ENCODE measurements around the gene DSE. TPM values are rescaled to one million over a fixed set of nuclear protein-coding genes. Genes with fewer than 3 reads are reported as not detected.

Gene DSE
- total RNA-seq, 1 experiment from 2014 or later: 5.4 TPM

- Histone ChIP-seq H3K27ac (ENCODE audit: low read length) (no peak overlapping the region), H3K27me3 (ENCODE audit: control insufficient read depth, insufficient read depth, low read length) (no peaks in the 10 kb centered on the region), H3K36me3 (ENCODE audit: control insufficient read depth, insufficient read depth, low read length) (no peaks in the 10 kb centered on the region), H3K4me3 (ENCODE audit: low read depth in 2 of 2, low read length in 2 of 2) (no peak overlapping the region), H3K9me3 (ENCODE audit: control insufficient read depth, insufficient read depth, low read depth, low read length) (no peaks in the 10 kb centered on the region), H3K4me1 (ENCODE audit: control insufficient read depth, insufficient read depth, low read length) (no peaks in the 10 kb centered on the region)
- ATAC-seq (no peak), DNase-seq (ENCODE audit: low read depth, low spot score) (no peak)
- no TSS peak for BruUV-seq (replicated peaks)
- in situ Hi-C loops (cut with HindIII; ENCODE audit: low pct_unique_long_range_greater_than_20kb, low sequenced_read_pairs) (no loop called here), intact Hi-C loops (cut with micrococcal nuclease; ENCODE audit: unreplicated experiment) (no loop called here)
- POLR2A ChIA-PET: no interaction called here
- CTCF ChIA-PET: interaction anchor here (0.6 kb wide), 1 partner anchor 1448 kb away, joined by 3 read pairs; no protein-coding TSS in a partner anchor
- TF ChIP-seq SIN3A (IDR thresholded peaks at IDR 0.05; ENCODE audit: borderline replicate concordance, insufficient read depth, low read depth, low read length): no peak
- no peak for TF ChIP-seq CTCF (IDR thresholded peaks at IDR 0.05)
- TF ChIP-seq POLR2AphosphoS5 (IDR thresholded peaks at IDR 0.05; ENCODE audit: low read depth, low read length): no peak
- no peak for TF ChIP-seq TCF7L2 (IDR thresholded peaks at IDR 0.05; ENCODE audit: low read depth, low read length)
- no peak for TF ChIP-seq REST (IDR thresholded peaks at IDR 0.05; ENCODE audit: insufficient read depth in 1 of 2, low read depth in 2 of 2, low read length in 1 of 2)
Observed at GRCh38 chr6:116411284-116411623, 40.5 kb downstream of the DSE start.

- no peak overlapping the region for H3K27ac ChIP-seq (ENCODE audit: low read length)
- H3K9me3 ChIP-seq (ENCODE audit: control insufficient read depth, insufficient read depth, low read depth, low read length): no peaks in the 10 kb centered on the region
- POLR2A ChIA-PET: no interaction called here
- H3K4me3 ChIP-seq (ENCODE audit: low read depth in 2 of 2, low read length in 2 of 2): no peak overlapping the region
- TF ChIP-seq SIN3A (IDR thresholded peaks at IDR 0.05; ENCODE audit: borderline replicate concordance, insufficient read depth, low read depth, low read length) (no peak), REST (IDR thresholded peaks at IDR 0.05; ENCODE audit: insufficient read depth in 1 of 2, low read depth in 2 of 2, low read length in 1 of 2) (no peak), POLR2AphosphoS5 (IDR thresholded peaks at IDR 0.05; ENCODE audit: low read depth, low read length) (no peak), TCF7L2 (IDR thresholded peaks at IDR 0.05; ENCODE audit: low read depth, low read length) (no peak), CTCF (IDR thresholded peaks at IDR 0.05) (no peak)
- in situ Hi-C loops (cut with HindIII; ENCODE audit: low pct_unique_long_range_greater_than_20kb, low sequenced_read_pairs): no loop called here
- no peak for ATAC-seq
- no peaks in the 10 kb centered on the region for H3K4me1 ChIP-seq (ENCODE audit: control insufficient read depth, insufficient read depth, low read length)
- no peak for DNase-seq (ENCODE audit: low read depth, low spot score)
- no peaks in the 10 kb centered on the region for H3K27me3 ChIP-seq (ENCODE audit: control insufficient read depth, insufficient read depth, low read length)
- intact Hi-C loops (cut with micrococcal nuclease; ENCODE audit: unreplicated experiment): no loop called here
- CTCF ChIA-PET: no interaction called here
- H3K36me3 ChIP-seq (ENCODE audit: control insufficient read depth, insufficient read depth, low read length): no peaks in the 10 kb centered on the region
- BruUV-seq (replicated peaks): no TSS peak
Observed at GRCh38 chr6:116412270-116412669, 41.5 kb downstream of the DSE start.

Measured in Panc1 (cell line).